Thyroid gland (tissue), 4 donors: ENCODE data around the gene TOP2A. TPM values are rescaled to one million over a fixed set of nuclear protein-coding genes. Genes with fewer than 3 reads are reported as not detected.
"Not testable (repeated sequence)": the region's sequence is repeated elsewhere in the genome, so short reads cannot be mapped to it uniquely, and the experiment has no call there.

Source experiments
- DNase-seq, 2 donors: peaks; one replicate each; pipeline ENCODE4 v3.0.0-alpha.2; 2019
- H3K27ac ChIP-seq, 3 donors: fragments of 200-600 bp; sonication (generic); 1 replicate in 2 of 3; 2 replicates in 1 of 3; pipeline ENCODE4 v1.5.1; 2016 to 2019; ENCODE audit warnings: mild to moderate bottlenecking in 1 of 3, moderate library complexity in 1 of 3
- H3K27me3 ChIP-seq: fragments of 200-600 bp; sonication (generic); one replicate; pipeline ENCODE4 v1.5.1; 2019
- H3K36me3 ChIP-seq, 2 donors: fragments of 200-600 bp; sonication (generic); one replicate each; pipeline ENCODE4 v1.5.1; 2016 to 2019
- H3K4me1 ChIP-seq, 2 donors: fragments of 200-600 bp; sonication (generic); one replicate each; pipeline ENCODE4 v1.5.1; 2017 to 2019
- H3K4me3 ChIP-seq, 3 donors: fragments of 200-600 bp; sonication (generic); replicated peaks in 1 of 3; 1 replicate in 2 of 3; 2 replicates in 1 of 3; pipeline ENCODE4 v1.5.1; 2016; ENCODE audit warnings: mild to moderate bottlenecking in 1 of 3
- H3K9me3 ChIP-seq: fragments of 200-600 bp; sonication (generic); one replicate; pipeline ENCODE4 v1.5.1; 2017
- CTCF ChIP-seq, 6 experiments: fragments of 200-600 bp in 3 of 6; fragments of 450-650 bp in 3 of 6; sonication (generic) in 3 of 6; IDR thresholded peaks; one replicate each; pipeline ENCODE4 v1.5.1; 2016 to 2019; ENCODE audit warnings: antibody characterized with exemption in 6 of 6, mild to moderate bottlenecking in 2 of 6, inconsistent platforms in 1 of 6, moderate library complexity in 1 of 6
- POLR2A ChIP-seq, 2 donors: fragments of 450-650 bp; IDR thresholded peaks; one replicate each; pipeline ENCODE4 v1.6.1; 2017; ENCODE audit warnings: antibody characterized with exemption in 2 of 2, mild to moderate bottlenecking in 2 of 2, moderate library complexity in 1 of 2
- WGBS, 2 donors: methylation state at CpG; one replicate each; pipeline ENCODE4 v1.1.5; 2017; 5-methylcytosine and 5-hydroxymethylcytosine counted together
- intact Hi-C: fragments of 100-400 bp; cut with DNase I; formaldehyde crosslinking; loops from one replicate; pipeline ENCODE4 v1.15.1; 2023
- total RNA-seq, 4 donors: library from RNA; depleted of rRNA; stranded (reverse); fragments of >200 nt; gene quantifications; one replicate each; pipeline ENCODE4 v1.2.3, GENCODE V29; 2016

TOP2A gene
- total RNA-seq, 4 donors from 2014 or later, result 0.20 to 5.2 (median 2.2) TPM

- Histone ChIP-seq H3K27me3 (no peaks in the 10 kb centered on the region), H3K9me3 (no peaks in the 10 kb centered on the region), H3K36me3 (no peaks in the 10 kb centered on the region), H3K27ac (no peak overlapping the region), H3K4me3 (no peak overlapping the region), H3K4me1 (peaks cover 7 to 19% of the 10 kb centered on the region in 2 donors)
- WGBS, 2 donors, result 93 to 96% methylated on average over 3 of the region's 3 CpGs
- intact Hi-C loops, result no loop called here
- TF ChIP-seq POLR2A (IDR thresholded peaks at IDR 0.05) (no peak), CTCF (IDR thresholded peaks at IDR 0.05) (no peak)
- no peak for DNase-seq
Observed at GRCh38 chr17:40407460-40407859, 10.2 kb downstream of the TOP2A start.

GRCh38 chr17:40404003-40404402 is 13.7 kb downstream of the TOP2A start:
- Histone ChIP-seq H3K27me3 (no peaks in the 10 kb centered on the region), H3K36me3 (no peaks in the 10 kb centered on the region), H3K4me3 (no peak overlapping the region), H3K4me1 (no peaks in the 10 kb centered on the region), H3K27ac (no peak overlapping the region), H3K9me3 (no peaks in the 10 kb centered on the region)
- intact Hi-C loops, result no loop called here
- no peak for DNase-seq
- 94% methylated on average over 3 of the region's 3 CpGs for WGBS, 2 donors
- no peak for TF ChIP-seq CTCF (IDR thresholded peaks at IDR 0.05)
- no peak for TF ChIP-seq POLR2A (IDR thresholded peaks at IDR 0.05)

GRCh38 chr17:40402668-40403067 is 15.0 kb downstream of the TOP2A start:
- H3K4me1 ChIP-seq, result no peaks in the 10 kb centered on the region
- 88 to 100% methylated on average over 1 of the region's 1 CpG for WGBS, 2 donors
- H3K36me3 ChIP-seq, result no peaks in the 10 kb centered on the region
- H3K27ac ChIP-seq, result no peak overlapping the region
- H3K4me3 ChIP-seq, result no peak overlapping the region
- DNase-seq, result no peak
- TF ChIP-seq CTCF (IDR thresholded peaks at IDR 0.05), result no peak
- TF ChIP-seq POLR2A (IDR thresholded peaks at IDR 0.05), result no peak
- intact Hi-C loops, result no loop called here
- H3K27me3 ChIP-seq, result no peaks in the 10 kb centered on the region
- H3K9me3 ChIP-seq, result no peaks in the 10 kb centered on the region

GRCh38 chr17:40399185-40399584 is 18.5 kb downstream of the TOP2A start:
- Histone ChIP-seq H3K4me3 (no peak overlapping the region), H3K4me1 (no peaks in the 10 kb centered on the region), H3K27ac (no peak overlapping the region), H3K27me3 (no peaks in the 10 kb centered on the region), H3K9me3 (no peaks in the 10 kb centered on the region), H3K36me3 (no peaks in the 10 kb centered on the region)
- 61 to 67% methylated on average over 4 of the region's 4 CpGs for WGBS, 2 donors
- no peak for DNase-seq
- intact Hi-C loops, result no loop called here
- peak in 5 of 6 experiments; percentile 20 to 71 (median 55) for TF ChIP-seq CTCF (IDR thresholded peaks at IDR 0.05)
- TF ChIP-seq POLR2A (IDR thresholded peaks at IDR 0.05), result no peak

GRCh38 chr17:40386555-40386954 is 31.1 kb downstream of the TOP2A start:
- H3K36me3 ChIP-seq, DNase-seq, intact Hi-C loops, H3K27me3 ChIP-seq, H3K4me3 ChIP-seq, H3K9me3 ChIP-seq, H3K27ac ChIP-seq, H3K4me1 ChIP-seq: not testable (repeated sequence)
- 99 to 100% methylated on average over 3 of the region's 3 CpGs for WGBS, 2 donors

- H3K4me3 ChIP-seq, result no peak overlapping the region
- no peaks in the 10 kb centered on the region for H3K4me1 ChIP-seq
- 67 to 71% methylated on average over 4 of the region's 4 CpGs for WGBS, 2 donors
- H3K27me3 ChIP-seq, result no peaks in the 10 kb centered on the region
- intact Hi-C loops, result no loop called here
- DNase-seq, result no peak
- H3K36me3 ChIP-seq, result no peaks in the 10 kb centered on the region
- TF ChIP-seq CTCF (IDR thresholded peaks at IDR 0.05), result no peak
- H3K27ac ChIP-seq, result no peak overlapping the region
- no peaks in the 10 kb centered on the region for H3K9me3 ChIP-seq
Observed at GRCh38 chr17:40382251-40382650, 35.4 kb downstream of the TOP2A start.
